ENCODE data around the gene PF4V1. TPM values are rescaled to one million over a fixed set of nuclear protein-coding genes. Genes with fewer than 3 reads are reported as not detected.

PF4V1 gene
- total RNA-seq, 1 donor from 2014 or later, result not detected

- no peak for DNase-seq (ENCODE audit: low read depth in 2 of 2)
These were observed 8.3 kb upstream of the PF4V1 start for GRCh38 chr4:73844806-73845205.

GRCh38 chr4:73847526-73848182 is 5.4 kb upstream of the PF4V1 start:
- no peak for DNase-seq (ENCODE audit: low read depth in 2 of 2)

GRCh38 chr4:73848183-73848777 is 4.8 kb upstream of the PF4V1 start:
- no peak for DNase-seq (ENCODE audit: low read depth in 2 of 2)

- DNase-seq (ENCODE audit: low read depth in 2 of 2), result no peak
These were observed 2.7 kb upstream of the PF4V1 start for GRCh38 chr4:73850261-73850970.

- no peak for DNase-seq (ENCODE audit: low read depth in 2 of 2)
These were observed 1.8 kb upstream of the PF4V1 start for GRCh38 chr4:73851293-73851692.

- no peak for DNase-seq (ENCODE audit: low read depth in 2 of 2)
These were observed 325 bp upstream of the PF4V1 start for GRCh38 chr4:73852771-73853170.

- DNase-seq (ENCODE audit: low read depth in 2 of 2), result no peak
These were observed 800 bp downstream of the PF4V1 start for GRCh38 chr4:73853718-73854473.

- DNase-seq (ENCODE audit: low read depth in 2 of 2), result peak; percentile 39 to 81
These were observed 2.3 kb downstream of the PF4V1 start for GRCh38 chr4:73855406-73855805.

- peak; percentile 33 to 82 for DNase-seq (ENCODE audit: low read depth in 2 of 2)
These were observed 3.4 kb downstream of the PF4V1 start for GRCh38 chr4:73856518-73856917.

GRCh38 chr4:73859614-73860088 is 6.6 kb downstream of the PF4V1 start:
- DNase-seq (ENCODE audit: low read depth in 2 of 2), result no peak

- DNase-seq (ENCODE audit: low read depth in 2 of 2), result no peak
These were observed 7.1 kb downstream of the PF4V1 start for GRCh38 chr4:73860181-73860580.

- DNase-seq (ENCODE audit: low read depth in 2 of 2), result no peak
These were observed 7.8 kb downstream of the PF4V1 start for GRCh38 chr4:73860917-73861316.

- DNase-seq (ENCODE audit: low read depth in 2 of 2), result no peak
These were observed 9.2 kb downstream of the PF4V1 start for GRCh38 chr4:73862322-73862721.

- DNase-seq (ENCODE audit: low read depth in 2 of 2), result peak in 1 of 2 donors; percentile 41
These were observed 11.3 kb downstream of the PF4V1 start for GRCh38 chr4:73864365-73864764.

- DNase-seq (ENCODE audit: low read depth in 2 of 2), result no peak
These were observed 11.9 kb downstream of the PF4V1 start for GRCh38 chr4:73864961-73865360.

GRCh38 chr4:73865431-73866096 is 12.5 kb downstream of the PF4V1 start:
- DNase-seq (ENCODE audit: low read depth in 2 of 2), result no peak

- DNase-seq (ENCODE audit: low read depth in 2 of 2), result no peak
These were observed 13.2 kb downstream of the PF4V1 start for GRCh38 chr4:73866246-73866645.

GRCh38 chr4:73867783-73868182 is 14.7 kb downstream of the PF4V1 start:
- no peak for DNase-seq (ENCODE audit: low read depth in 2 of 2)

GRCh38 chr4:73868206-73869129 is 15.4 kb downstream of the PF4V1 start:
- no peak for DNase-seq (ENCODE audit: low read depth in 2 of 2)

All from dermis microvascular lymphatic vessel endothelial cell (primary cell).